Measurements from ENCODE around the gene KY. TPM values are rescaled to one million over a fixed set of nuclear protein-coding genes. Genes with fewer than 3 reads are reported as not detected.

KY gene
- total and polyA plus RNA-seq, 7 experiments from 2014 or later, result not detected

GRCh38 chr3:134615743-134616142 is 35.1 kb downstream of the KY start:
- no peak overlapping the region for H3K27ac Mint-ChIP-seq
- Histone ChIP-seq H3K9me3 (ENCODE audit: control insufficient read depth in 2 of 3, low read length in 3 of 3) (no peaks in the 10 kb centered on the region), H3K4me1 (ENCODE audit: control insufficient read depth in 2 of 2, insufficient read depth in 2 of 2, low read length in 2 of 2) (no peaks in the 10 kb centered on the region), H3K36me3 (ENCODE audit: control insufficient read depth in 2 of 3, insufficient read depth in 3 of 3, low read length in 3 of 3) (no peaks in the 10 kb centered on the region), H3K4me3 (ENCODE audit: low read length) (no peak overlapping the region), H3K27me3 (ENCODE audit: control insufficient read depth in 2 of 2, insufficient read depth in 2 of 2, low read length in 2 of 2) (no peaks in the 10 kb centered on the region), H3K27ac (ENCODE audit: low read depth, low read length) (no peak overlapping the region)
- no peaks in the 10 kb centered on the region for H3K9me3 Mint-ChIP-seq
- DNase-seq (no peak), ATAC-seq (no peak)
- H3K27me3 Mint-ChIP-seq, result no peaks in the 10 kb centered on the region
- ChIA-PET CTCF (no interaction called here), POLR2A (no interaction called here)
- no peaks in the 10 kb centered on the region for H3K36me3 Mint-ChIP-seq
- no peak overlapping the region for H3K4me3 Mint-ChIP-seq
- H3K4me1 Mint-ChIP-seq, result peaks cover 0 to 1% (median 0%) of the 10 kb centered on the region in 7 donors
- intact Hi-C loops (cut with micrococcal nuclease), result no loop called here

GRCh38 chr3:134614955-134615354 is 35.9 kb downstream of the KY start:
- H3K27ac ChIP-seq (ENCODE audit: low read depth, low read length), result no peak overlapping the region
- Mint-ChIP-seq H3K36me3 (no peaks in the 10 kb centered on the region), H3K27me3 (peaks cover 0 to 7% (median 0%) of the 10 kb centered on the region in 5 donors), H3K9me3 (no peaks in the 10 kb centered on the region), H3K27ac (no peak overlapping the region), H3K4me1 (peaks cover 0 to 1% (median 0%) of the 10 kb centered on the region in 7 donors), H3K4me3 (no peak overlapping the region)
- no peak overlapping the region for H3K4me3 ChIP-seq (ENCODE audit: low read length)
- H3K4me1 ChIP-seq (ENCODE audit: control insufficient read depth in 2 of 2, insufficient read depth in 2 of 2, low read length in 2 of 2), result no peaks in the 10 kb centered on the region
- ATAC-seq (no peak), DNase-seq (no peak)
- H3K36me3 ChIP-seq (ENCODE audit: control insufficient read depth in 2 of 3, insufficient read depth in 3 of 3, low read length in 3 of 3), result no peaks in the 10 kb centered on the region
- H3K27me3 ChIP-seq (ENCODE audit: control insufficient read depth in 2 of 2, insufficient read depth in 2 of 2, low read length in 2 of 2), result no peaks in the 10 kb centered on the region
- CTCF ChIA-PET, result no interaction called here
- no peaks in the 10 kb centered on the region for H3K9me3 ChIP-seq (ENCODE audit: control insufficient read depth in 2 of 3, low read length in 3 of 3)
- intact Hi-C loops (cut with micrococcal nuclease), result no loop called here
- POLR2A ChIA-PET, result no interaction called here

- Mint-ChIP-seq H3K4me1 (peaks cover 0 to 1% (median 0%) of the 10 kb centered on the region in 7 donors), H3K36me3 (no peaks in the 10 kb centered on the region), H3K4me3 (no peak overlapping the region), H3K27me3 (peaks cover 0 to 20% (median 4%) of the 10 kb centered on the region in 5 donors), H3K9me3 (no peaks in the 10 kb centered on the region), H3K27ac (no peak overlapping the region)
- H3K4me1 ChIP-seq (ENCODE audit: control insufficient read depth in 2 of 2, insufficient read depth in 2 of 2, low read length in 2 of 2), result no peaks in the 10 kb centered on the region
- no peaks in the 10 kb centered on the region for H3K36me3 ChIP-seq (ENCODE audit: control insufficient read depth in 2 of 3, insufficient read depth in 3 of 3, low read length in 3 of 3)
- H3K27me3 ChIP-seq (ENCODE audit: control insufficient read depth in 2 of 2, insufficient read depth in 2 of 2, low read length in 2 of 2), result no peaks in the 10 kb centered on the region
- ChIA-PET CTCF (no interaction called here), POLR2A (no interaction called here)
- ATAC-seq, result no peak
- no peak overlapping the region for H3K27ac ChIP-seq (ENCODE audit: low read depth, low read length)
- intact Hi-C loops (cut with micrococcal nuclease), result no loop called here
- DNase-seq, result no peak
- no peaks in the 10 kb centered on the region for H3K9me3 ChIP-seq (ENCODE audit: control insufficient read depth in 2 of 3, low read length in 3 of 3)
- no peak overlapping the region for H3K4me3 ChIP-seq (ENCODE audit: low read length)
Measured at GRCh38 chr3:134613006-134613520, 37.8 kb downstream of the KY start.

- H3K4me1 Mint-ChIP-seq, result peaks cover 0 to 4% (median 0%) of the 10 kb centered on the region in 7 donors
- no peak for ATAC-seq
- H3K27ac Mint-ChIP-seq, result no peak overlapping the region
Measured at GRCh38 chr3:134611516-134611915, 39.3 kb downstream of the KY start.

GRCh38 chr3:134610432-134611385 is 40.1 kb downstream of the KY start:
- Histone ChIP-seq H3K27me3 (ENCODE audit: control insufficient read depth in 2 of 2, insufficient read depth in 2 of 2, low read length in 2 of 2) (no peaks in the 10 kb centered on the region), H3K9me3 (ENCODE audit: control insufficient read depth in 2 of 3, low read length in 3 of 3) (no peaks in the 10 kb centered on the region), H3K27ac (ENCODE audit: low read depth, low read length) (no peak overlapping the region), H3K4me3 (ENCODE audit: low read length) (no peak overlapping the region), H3K36me3 (ENCODE audit: control insufficient read depth in 2 of 3, insufficient read depth in 3 of 3, low read length in 3 of 3) (no peaks in the 10 kb centered on the region), H3K4me1 (ENCODE audit: control insufficient read depth in 2 of 2, insufficient read depth in 2 of 2, low read length in 2 of 2) (no peaks in the 10 kb centered on the region)
- H3K27ac Mint-ChIP-seq, result no peak overlapping the region
- no peaks in the 10 kb centered on the region for H3K36me3 Mint-ChIP-seq
- H3K4me3 Mint-ChIP-seq, result no peak overlapping the region
- intact Hi-C loops (cut with micrococcal nuclease), result no loop called here
- ATAC-seq (no peak), DNase-seq (no peak)
- no peaks in the 10 kb centered on the region for H3K9me3 Mint-ChIP-seq
- CTCF ChIA-PET, result no interaction called here
- H3K27me3 Mint-ChIP-seq, result peaks cover 3 to 24% (median 11%) of the 10 kb centered on the region in 5 donors
- POLR2A ChIA-PET, result no interaction called here
- H3K4me1 Mint-ChIP-seq, result peaks cover 0 to 4% (median 0%) of the 10 kb centered on the region in 7 donors

More at GRCh38 chr3:134611516-134611915, 39.3 kb downstream of the KY start:
- H3K27me3 Mint-ChIP-seq, result peaks cover 0 to 20% (median 8%) of the 10 kb centered on the region in 5 donors
- no peak for DNase-seq
- no peaks in the 10 kb centered on the region for H3K36me3 Mint-ChIP-seq
- ChIA-PET CTCF (no interaction called here), POLR2A (no interaction called here)
- Histone ChIP-seq H3K36me3 (ENCODE audit: control insufficient read depth in 2 of 3, insufficient read depth in 3 of 3, low read length in 3 of 3) (no peaks in the 10 kb centered on the region), H3K9me3 (ENCODE audit: control insufficient read depth in 2 of 3, low read length in 3 of 3) (no peaks in the 10 kb centered on the region), H3K4me1 (ENCODE audit: control insufficient read depth in 2 of 2, insufficient read depth in 2 of 2, low read length in 2 of 2) (no peaks in the 10 kb centered on the region), H3K4me3 (ENCODE audit: low read length) (no peak overlapping the region), H3K27ac (ENCODE audit: low read depth, low read length) (no peak overlapping the region), H3K27me3 (ENCODE audit: control insufficient read depth in 2 of 2, insufficient read depth in 2 of 2, low read length in 2 of 2) (no peaks in the 10 kb centered on the region)
- no peaks in the 10 kb centered on the region for H3K9me3 Mint-ChIP-seq
- H3K4me3 Mint-ChIP-seq, result no peak overlapping the region
- intact Hi-C loops (cut with micrococcal nuclease), result no loop called here

GRCh38 chr3:134609821-134610431 is 40.9 kb downstream of the KY start:
- Histone ChIP-seq H3K27ac (ENCODE audit: low read depth, low read length) (no peak overlapping the region), H3K9me3 (ENCODE audit: control insufficient read depth in 2 of 3, low read length in 3 of 3) (no peaks in the 10 kb centered on the region), H3K36me3 (ENCODE audit: control insufficient read depth in 2 of 3, insufficient read depth in 3 of 3, low read length in 3 of 3) (no peaks in the 10 kb centered on the region), H3K4me1 (ENCODE audit: control insufficient read depth in 2 of 2, insufficient read depth in 2 of 2, low read length in 2 of 2) (no peaks in the 10 kb centered on the region), H3K4me3 (ENCODE audit: low read length) (no peak overlapping the region), H3K27me3 (ENCODE audit: control insufficient read depth in 2 of 2, insufficient read depth in 2 of 2, low read length in 2 of 2) (no peaks in the 10 kb centered on the region)
- DNase-seq, result no peak
- peaks cover 4 to 30% (median 14%) of the 10 kb centered on the region in 5 donors for H3K27me3 Mint-ChIP-seq
- ChIA-PET POLR2A (no interaction called here), CTCF (no interaction called here)
- intact Hi-C loops (cut with micrococcal nuclease), result no loop called here
- H3K9me3 Mint-ChIP-seq, result no peaks in the 10 kb centered on the region
- no peak for ATAC-seq
- no peak overlapping the region for H3K4me3 Mint-ChIP-seq
- H3K27ac Mint-ChIP-seq, result no peak overlapping the region
- peaks cover 0 to 4% (median 0%) of the 10 kb centered on the region in 7 donors for H3K4me1 Mint-ChIP-seq
- no peaks in the 10 kb centered on the region for H3K36me3 Mint-ChIP-seq
